LNCaP clone FGC (cell line): ENCODE measurements around the gene GRIP1.

Experiments used
- DNase-seq: peaks from one replicate; pipeline ENCODE4 v3.0.0-alpha.2; 2011; ENCODE audit warnings: low read depth
- H3K4me3 ChIP-seq: 2 replicates; pipeline ENCODE4 v1.5.1; 2011; ENCODE audit warnings: mild to moderate bottlenecking, low read depth, low read length, control low read depth
- TF ChIP-seq, protein P1 (sequence below): IDR thresholded peaks from 2 replicates; pipeline ENCODE4 v1.5.1; 2012; ENCODE audit warnings: mild to moderate bottlenecking; ENCODE audit not compliant: control insufficient read depth, insufficient read depth; ENCODE audit errors: extremely low read depth

Gene GRIP1

DNA sequence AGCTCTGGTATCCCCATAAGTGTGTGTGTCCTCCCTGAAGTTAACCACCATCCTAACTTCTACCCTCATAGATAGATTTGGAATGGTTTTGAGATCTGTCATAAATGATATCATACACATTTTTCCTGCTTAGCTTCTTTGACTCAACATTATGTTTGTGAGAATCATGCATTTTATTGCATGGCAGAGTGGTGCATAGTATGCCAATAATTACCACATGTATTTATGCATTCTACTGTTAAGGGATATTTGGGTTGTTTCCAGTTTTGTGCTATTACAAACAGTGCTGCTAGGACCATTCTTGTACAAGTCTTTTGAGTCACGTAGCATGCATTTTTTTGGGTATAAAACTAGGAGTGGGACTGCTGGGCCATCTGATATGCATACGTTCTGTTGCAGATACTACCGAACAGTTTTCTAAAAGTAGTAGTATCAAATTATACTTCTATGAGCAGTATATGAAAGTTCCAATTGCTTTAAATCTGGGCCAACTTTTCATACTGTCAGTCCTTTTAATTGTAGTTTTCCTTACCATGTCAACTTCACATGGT is 13.4 kb downstream of the GRIP1 start:
- H3K4me3 ChIP-seq: no peak overlapping the region
- DNase-seq: no peak
- TF ChIP-seq, protein P1, sequence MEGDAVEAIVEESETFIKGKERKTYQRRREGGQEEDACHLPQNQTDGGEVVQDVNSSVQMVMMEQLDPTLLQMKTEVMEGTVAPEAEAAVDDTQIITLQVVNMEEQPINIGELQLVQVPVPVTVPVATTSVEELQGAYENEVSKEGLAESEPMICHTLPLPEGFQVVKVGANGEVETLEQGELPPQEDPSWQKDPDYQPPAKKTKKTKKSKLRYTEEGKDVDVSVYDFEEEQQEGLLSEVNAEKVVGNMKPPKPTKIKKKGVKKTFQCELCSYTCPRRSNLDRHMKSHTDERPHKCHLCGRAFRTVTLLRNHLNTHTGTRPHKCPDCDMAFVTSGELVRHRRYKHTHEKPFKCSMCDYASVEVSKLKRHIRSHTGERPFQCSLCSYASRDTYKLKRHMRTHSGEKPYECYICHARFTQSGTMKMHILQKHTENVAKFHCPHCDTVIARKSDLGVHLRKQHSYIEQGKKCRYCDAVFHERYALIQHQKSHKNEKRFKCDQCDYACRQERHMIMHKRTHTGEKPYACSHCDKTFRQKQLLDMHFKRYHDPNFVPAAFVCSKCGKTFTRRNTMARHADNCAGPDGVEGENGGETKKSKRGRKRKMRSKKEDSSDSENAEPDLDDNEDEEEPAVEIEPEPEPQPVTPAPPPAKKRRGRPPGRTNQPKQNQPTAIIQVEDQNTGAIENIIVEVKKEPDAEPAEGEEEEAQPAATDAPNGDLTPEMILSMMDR: no peak

DNA sequence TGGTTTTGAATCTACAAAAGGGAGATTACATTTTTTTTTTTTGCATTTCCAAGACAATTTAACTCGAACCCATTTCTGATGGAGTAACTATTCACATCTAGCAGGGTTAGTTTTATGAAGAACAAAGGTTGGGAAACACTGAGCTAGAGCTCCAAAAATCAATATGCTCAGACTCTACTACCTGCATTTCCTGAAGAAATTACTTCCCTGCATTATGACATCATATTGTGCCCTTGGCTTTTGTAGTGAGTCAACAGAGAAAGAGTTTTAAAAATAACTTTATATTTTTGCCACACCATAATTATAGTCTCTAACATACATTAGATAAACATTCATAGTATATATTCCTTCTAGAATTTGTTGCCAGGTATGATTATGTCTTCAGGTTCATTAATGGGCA is 14.8 kb downstream of the GRIP1 start:
- TF ChIP-seq, protein P1: no peak
- no peak overlapping the region for H3K4me3 ChIP-seq
- no peak for DNase-seq

DNA sequence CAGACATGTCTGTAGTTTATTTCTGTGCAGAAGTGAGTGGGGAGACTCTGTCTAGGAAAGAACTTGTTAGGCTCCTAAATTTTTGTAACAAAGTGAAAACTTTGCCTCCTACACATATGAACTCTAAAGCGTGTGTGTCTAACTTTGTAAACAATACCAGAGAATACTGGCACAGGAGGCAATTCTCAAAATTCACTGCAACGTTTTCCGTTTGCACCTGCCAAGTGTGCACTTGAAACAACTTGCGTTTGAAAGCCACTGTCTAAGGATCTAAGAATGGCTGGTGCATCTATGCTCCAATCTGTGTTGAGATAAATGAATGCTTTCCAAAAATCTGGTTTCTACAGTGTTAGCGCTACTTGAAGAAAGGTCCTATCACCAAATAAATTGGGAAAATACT is 15.3 kb downstream of the GRIP1 start:
- no peak overlapping the region for H3K4me3 ChIP-seq
- TF ChIP-seq, protein P1: no peak
- no peak for DNase-seq

DNA sequence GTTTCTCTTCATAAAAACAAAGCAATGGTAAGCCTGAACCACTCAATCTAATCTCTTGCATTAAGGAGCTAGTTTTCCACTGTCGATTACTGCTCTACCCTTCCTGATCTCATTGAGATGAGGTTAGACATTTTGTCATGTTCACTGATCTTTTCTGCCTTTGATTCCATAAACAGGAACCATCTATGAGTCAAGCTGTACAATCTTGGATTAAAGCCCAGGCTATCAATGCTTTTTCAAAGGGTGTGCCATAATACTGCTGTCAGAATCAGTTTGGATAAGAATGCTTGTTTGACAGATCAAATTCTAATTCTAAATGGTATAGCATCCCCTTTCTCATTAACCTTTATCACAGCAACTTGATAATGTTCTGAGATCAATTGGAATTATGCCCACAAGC is 16.1 kb downstream of the GRIP1 start:
- TF ChIP-seq, protein P1: no peak
- H3K4me3 ChIP-seq: no peak overlapping the region
- DNase-seq: no peak

DNA sequence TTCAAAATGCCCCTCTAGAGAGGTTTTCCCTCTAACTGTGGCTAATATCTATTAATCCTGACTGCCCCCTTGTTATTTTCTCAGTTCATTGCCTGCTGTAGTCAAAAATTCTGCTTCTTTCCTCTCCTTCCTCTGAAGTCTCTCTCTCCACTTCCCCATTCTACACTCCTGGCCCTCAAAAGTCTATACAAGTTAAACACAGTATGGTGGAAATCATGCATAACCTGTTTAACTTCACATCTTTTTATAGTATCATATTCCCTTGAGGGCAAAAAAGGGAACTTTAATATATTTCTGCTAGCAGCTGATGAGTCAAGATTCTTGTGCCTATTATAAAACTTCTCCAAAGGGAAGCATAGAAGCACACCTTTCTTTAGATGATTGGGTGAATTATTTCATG is 16.7 kb downstream of the GRIP1 start:
- DNase-seq: no peak
- H3K4me3 ChIP-seq: no peak overlapping the region
- TF ChIP-seq, protein P1: no peak

DNA sequence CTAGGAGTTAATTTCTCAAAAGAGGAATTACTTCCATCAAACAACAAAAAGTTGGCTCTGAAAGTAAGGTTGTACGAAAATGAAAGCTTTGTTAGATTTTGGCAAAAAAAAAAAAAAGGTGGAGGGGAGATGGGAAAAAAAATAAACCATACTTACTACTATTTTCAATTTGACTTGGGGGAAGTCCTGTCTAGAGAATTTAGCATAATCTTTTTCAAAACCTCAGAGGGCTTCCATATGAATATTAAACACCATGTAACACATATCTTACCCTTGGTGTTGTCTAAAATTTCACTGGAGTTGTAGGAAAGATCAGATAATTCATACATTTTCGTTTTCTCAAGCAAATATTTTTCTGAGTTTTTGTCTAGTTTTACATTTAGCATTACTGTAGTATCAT is 17.5 kb downstream of the GRIP1 start:
- H3K4me3 ChIP-seq: no peak overlapping the region
- TF ChIP-seq, protein P1: no peak
- DNase-seq: no peak

DNA sequence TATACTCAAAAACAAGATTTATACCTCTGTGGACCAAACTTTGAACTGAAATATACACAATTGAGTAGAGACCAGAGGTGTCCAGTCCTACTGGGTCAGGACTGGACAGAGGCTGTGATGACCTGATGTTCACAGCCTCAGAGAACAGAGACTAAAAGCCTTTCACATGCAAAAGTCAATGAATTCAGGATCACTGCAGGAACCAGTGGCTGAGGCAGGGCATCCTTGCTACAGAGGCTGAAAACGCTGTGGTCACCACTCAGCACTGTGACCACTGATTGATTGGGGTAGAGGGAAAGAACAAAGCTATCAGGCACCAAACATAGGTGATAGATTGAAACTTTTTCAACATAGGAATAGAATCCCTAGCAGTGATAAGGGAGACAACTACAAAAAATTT is 25.1 kb downstream of the GRIP1 start:
- TF ChIP-seq, protein P1: no peak
- DNase-seq: no peak
- H3K4me3 ChIP-seq: no peak overlapping the region
